SK-N-SH treated with all-trans-retinoic acid at 6 μM for 48 hours (cell line): Measurements from ENCODE around the gene DCTD.

Experiments
- ARNTL ChIP-seq: fragments of 450-650 bp; formaldehyde crosslinking; IDR thresholded peaks from 2 replicates; pipeline ENCODE4 v1.5.0; 2020; ENCODE audit warnings: low read depth, mild to moderate bottlenecking, moderate library complexity, borderline replicate concordance
- BACH2 ChIP-seq: fragments of 250-450 bp; sonication (Bioruptor Pico); IDR thresholded peaks from 2 replicates; pipeline ENCODE4 v1.9.0; 2021; ENCODE audit warnings: mild to moderate bottlenecking, borderline replicate concordance
- ESRRG ChIP-seq: fragments of 250-450 bp; sonication (Bioruptor Pico); IDR thresholded peaks from 2 replicates; pipeline ENCODE4 v1.6.1; 2021; ENCODE audit warnings: mild to moderate bottlenecking
- ISL1 ChIP-seq: fragments of 250-450 bp; sonication (Bioruptor Pico); IDR thresholded peaks from 2 replicates; pipeline ENCODE4 v2.1.2; 2022; ENCODE audit warnings: mild to moderate bottlenecking, moderate library complexity
- OSR1 ChIP-seq: fragments of 250-450 bp; sonication (Bioruptor Pico); IDR thresholded peaks from 2 replicates; pipeline ENCODE4 v1.8.0; 2022; ENCODE audit warnings: moderate library complexity, mild to moderate bottlenecking, inconsistent platforms
- PPARA ChIP-seq: fragments of 250-450 bp; sonication (Bioruptor Pico); IDR thresholded peaks from 2 replicates; pipeline ENCODE4 v1.5.0; 2020; ENCODE audit warnings: mild to moderate bottlenecking, borderline replicate concordance
- RARB ChIP-seq: fragments of 250-450 bp; sonication (Bioruptor Pico); IDR thresholded peaks from 2 replicates; pipeline ENCODE4 v1.8.0; 2021; ENCODE audit warnings: mild to moderate bottlenecking, moderate library complexity
- SNAI2 ChIP-seq: fragments of 250-450 bp; sonication (Bioruptor Pico); IDR thresholded peaks from 2 replicates; pipeline ENCODE4 v1.5.0; 2020; ENCODE audit warnings: mild to moderate bottlenecking, moderate library complexity
- ZC3H10 ChIP-seq: fragments of 250-450 bp; sonication (Bioruptor Pico); IDR thresholded peaks from 2 replicates; pipeline ENCODE4 v1.5.1; 2021; ENCODE audit warnings: mild to moderate bottlenecking, moderate library complexity
- TF ChIP-seq, protein P1 (sequence below): fragments of 250-450 bp; sonication (Bioruptor Pico); IDR thresholded peaks from 2 replicates; pipeline ENCODE4 v1.5.1; 2021; ENCODE audit warnings: mild to moderate bottlenecking, moderate library complexity
- TF ChIP-seq, protein P2 (sequence below): fragments of 250-450 bp; sonication (Bioruptor Pico); IDR thresholded peaks from 2 replicates; pipeline ENCODE4 v1.8.0; 2020; ENCODE audit warnings: mild to moderate bottlenecking, moderate library complexity, borderline replicate concordance

DNA sequence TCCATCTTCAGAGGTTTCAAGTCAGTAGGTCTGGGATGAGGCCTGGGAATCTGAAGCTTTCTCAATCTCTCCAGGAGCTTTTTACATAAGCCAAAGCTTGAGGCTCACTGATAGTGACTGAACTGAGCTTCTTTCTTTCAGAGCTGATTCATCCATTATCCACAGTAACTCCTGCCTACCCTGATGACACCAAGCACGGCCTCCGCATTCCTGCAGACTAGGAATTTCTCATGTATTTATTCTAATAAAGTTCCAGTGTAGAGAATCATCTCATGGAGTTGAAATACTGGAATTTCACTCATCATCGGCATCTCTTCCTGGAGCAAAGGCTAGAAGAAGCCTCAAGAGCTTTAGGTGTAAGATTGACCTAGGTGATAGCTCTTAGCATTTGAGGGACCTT lies 12.1 kb upstream of the DCTD start:
- TF ChIP-seq, protein P1, sequence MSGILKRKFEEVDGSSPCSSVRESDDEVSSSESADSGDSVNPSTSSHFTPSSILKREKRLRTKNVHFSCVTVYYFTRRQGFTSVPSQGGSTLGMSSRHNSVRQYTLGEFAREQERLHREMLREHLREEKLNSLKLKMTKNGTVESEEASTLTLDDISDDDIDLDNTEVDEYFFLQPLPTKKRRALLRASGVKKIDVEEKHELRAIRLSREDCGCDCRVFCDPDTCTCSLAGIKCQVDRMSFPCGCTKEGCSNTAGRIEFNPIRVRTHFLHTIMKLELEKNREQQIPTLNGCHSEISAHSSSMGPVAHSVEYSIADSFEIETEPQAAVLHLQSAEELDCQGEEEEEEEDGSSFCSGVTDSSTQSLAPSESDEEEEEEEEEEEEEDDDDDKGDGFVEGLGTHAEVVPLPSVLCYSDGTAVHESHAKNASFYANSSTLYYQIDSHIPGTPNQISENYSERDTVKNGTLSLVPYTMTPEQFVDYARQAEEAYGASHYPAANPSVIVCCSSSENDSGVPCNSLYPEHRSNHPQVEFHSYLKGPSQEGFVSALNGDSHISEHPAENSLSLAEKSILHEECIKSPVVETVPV (CRISPR knock-in tag): no peak
- TF ChIP-seq ARNTL (CRISPR knock-in tag) (no peak), ISL1 (CRISPR knock-in tag) (no peak), RARB (no peak), SNAI2 (CRISPR knock-in tag) (no peak), ZC3H10 (CRISPR knock-in tag) (no peak), ESRRG (CRISPR knock-in tag) (no peak), BACH2 (no peak), PPARA (no peak), OSR1 (CRISPR knock-in tag) (no peak)
- TF ChIP-seq, protein P2, sequence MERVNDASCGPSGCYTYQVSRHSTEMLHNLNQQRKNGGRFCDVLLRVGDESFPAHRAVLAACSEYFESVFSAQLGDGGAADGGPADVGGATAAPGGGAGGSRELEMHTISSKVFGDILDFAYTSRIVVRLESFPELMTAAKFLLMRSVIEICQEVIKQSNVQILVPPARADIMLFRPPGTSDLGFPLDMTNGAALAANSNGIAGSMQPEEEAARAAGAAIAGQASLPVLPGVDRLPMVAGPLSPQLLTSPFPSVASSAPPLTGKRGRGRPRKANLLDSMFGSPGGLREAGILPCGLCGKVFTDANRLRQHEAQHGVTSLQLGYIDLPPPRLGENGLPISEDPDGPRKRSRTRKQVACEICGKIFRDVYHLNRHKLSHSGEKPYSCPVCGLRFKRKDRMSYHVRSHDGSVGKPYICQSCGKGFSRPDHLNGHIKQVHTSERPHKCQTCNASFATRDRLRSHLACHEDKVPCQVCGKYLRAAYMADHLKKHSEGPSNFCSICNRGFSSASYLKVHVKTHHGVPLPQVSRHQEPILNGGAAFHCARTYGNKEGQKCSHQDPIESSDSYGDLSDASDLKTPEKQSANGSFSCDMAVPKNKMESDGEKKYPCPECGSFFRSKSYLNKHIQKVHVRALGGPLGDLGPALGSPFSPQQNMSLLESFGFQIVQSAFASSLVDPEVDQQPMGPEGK (CRISPR knock-in tag): no peak
